GM06990 (cell line): ENCODE data around the gene CEACAM19.
"Not testable (repeated sequence)": the region's sequence is repeated elsewhere in the genome, so short reads cannot be mapped to it uniquely, and the experiment has no call there.

Source experiments
- DNase-seq: peaks from one replicate; pipeline ENCODE4 v3.0.0-alpha.2; 2011; ENCODE audit not compliant: insufficient read length; ENCODE audit errors: extremely low read depth
- H3K27me3 ChIP-seq: replicated peaks from 2 replicates; pipeline ENCODE4 v1.6.0; 2011; ENCODE audit warnings: low read length; ENCODE audit not compliant: control insufficient read depth, insufficient read depth
- H3K36me3 ChIP-seq: 2 replicates; pipeline ENCODE4 v1.5.1; 2011; ENCODE audit warnings: low read length; ENCODE audit not compliant: control insufficient read depth, insufficient read depth
- H3K4me3 ChIP-seq: replicated peaks from 2 replicates; pipeline ENCODE4 v1.5.1; 2011; ENCODE audit warnings: low read depth, mild to moderate bottlenecking, control low read depth, low read length
- CTCF ChIP-seq: IDR thresholded peaks from 2 replicates; pipeline ENCODE4 v1.5.1; 2011; ENCODE audit warnings: low read length, control low read depth, mild to moderate bottlenecking, inconsistent platforms; ENCODE audit not compliant: insufficient read depth, poor library complexity, severe bottlenecking

CEACAM19 gene

GRCh38 chr19:44718441-44719261 is 47.4 kb downstream of the CEACAM19 start:
- Histone ChIP-seq H3K4me3 (no peak overlapping the region), H3K27me3 (no peaks in the 10 kb centered on the region), H3K36me3 (no peaks in the 10 kb centered on the region)
- DNase-seq: no peak
- no peak for TF ChIP-seq CTCF

GRCh38 chr19:44719262-44719701 is 48.0 kb downstream of the CEACAM19 start:
- H3K4me3 ChIP-seq: no peak overlapping the region

GRCh38 chr19:44720396-44720795 is 49.1 kb downstream of the CEACAM19 start:
- H3K36me3 ChIP-seq, H3K4me3 ChIP-seq, DNase-seq, H3K27me3 ChIP-seq: not testable (repeated sequence)

More at GRCh38 chr19:44719262-44719701, 48.0 kb downstream of the CEACAM19 start:
- TF ChIP-seq CTCF: no peak
- no peak for DNase-seq
- Histone ChIP-seq H3K36me3 (no peaks in the 10 kb centered on the region), H3K27me3 (no peaks in the 10 kb centered on the region)

- no peaks in the 10 kb centered on the region for H3K27me3 ChIP-seq
- TF ChIP-seq CTCF: no peak
- no peaks in the 10 kb centered on the region for H3K36me3 ChIP-seq
- H3K4me3 ChIP-seq: no peak overlapping the region
- DNase-seq: no peak
Measured at GRCh38 chr19:44720945-44721344, 49.7 kb downstream of the CEACAM19 start.

- H3K4me3 ChIP-seq, H3K36me3 ChIP-seq, DNase-seq, H3K27me3 ChIP-seq: not testable (repeated sequence)
Measured at GRCh38 chr19:44721369-44721768, 50.1 kb downstream of the CEACAM19 start.

- peak; percentile 78 for DNase-seq
- Histone ChIP-seq H3K36me3 (no peaks in the 10 kb centered on the region), H3K27me3 (no peaks in the 10 kb centered on the region), H3K4me3 (no peak overlapping the region)
- TF ChIP-seq CTCF: no peak
Measured at GRCh38 chr19:44722131-44723121, 51.1 kb downstream of the CEACAM19 start.
